HepG2 (cell line): ENCODE measurements around the gene HOMEZ. TPM values are rescaled to one million over a fixed set of nuclear protein-coding genes. Genes with fewer than 3 reads are reported as not detected.
A peak's percentile ranks its signal among the peaks of the same experiment; 100 is the strongest.

ENCODE experiments used
- AFF4 ChIP-seq: sonication (generic); formaldehyde crosslinking; IDR thresholded peaks from 2 replicates; pipeline ENCODE4 v1.4.0; 2020; ENCODE audit warnings: missing genetic modification reagents
- ARID2 ChIP-seq: sonication (generic); formaldehyde crosslinking; IDR thresholded peaks from 2 replicates; pipeline ENCODE4 v1.8.1; 2022; ENCODE audit warnings: mild to moderate bottlenecking, missing genetic modification reagents, borderline replicate concordance
- BRCA1 ChIP-seq: sonication (generic); formaldehyde crosslinking; IDR thresholded peaks from 2 replicates; pipeline ENCODE4 v1.4.0; 2020; ENCODE audit warnings: missing genetic modification reagents
- E2F2 ChIP-seq: sonication (generic); formaldehyde crosslinking; IDR thresholded peaks from 2 replicates; pipeline ENCODE4 v1.4.0; 2020; ENCODE audit warnings: missing genetic modification reagents, borderline replicate concordance
- ELF1 ChIP-seq: sonication (generic); formaldehyde crosslinking; IDR thresholded peaks from 2 replicates; pipeline ENCODE4 v1.4.0; 2020; ENCODE audit warnings: missing genetic modification reagents
- GFI1 ChIP-seq: sonication (generic); formaldehyde crosslinking; IDR thresholded peaks from 2 replicates; pipeline ENCODE4 v1.5.0; 2020; ENCODE audit warnings: missing genetic modification reagents, mild to moderate bottlenecking, borderline replicate concordance
- MXD4 ChIP-seq: IDR thresholded peaks from 2 replicates; pipeline ENCODE4 v1.6.1; 2016; ENCODE audit warnings: mild to moderate bottlenecking, missing biosample characterization, missing genetic modification reagents
- PHF20 ChIP-seq: sonication (generic); formaldehyde crosslinking; IDR thresholded peaks from 2 replicates; pipeline ENCODE4 v1.5.0; 2020; ENCODE audit warnings: mild to moderate bottlenecking, missing genetic modification reagents
- RFX1 ChIP-seq: fragments of 450-650 bp; IDR thresholded peaks from 2 replicates; pipeline ENCODE4 v1.6.1; 2017
- SCMH1 ChIP-seq: sonication (generic); formaldehyde crosslinking; IDR thresholded peaks from 2 replicates; pipeline ENCODE4 v1.9.0; 2021; ENCODE audit warnings: missing genetic modification reagents, mild to moderate bottlenecking, borderline replicate concordance
- ZNF251 ChIP-seq: sonication (generic); formaldehyde crosslinking; IDR thresholded peaks from 2 replicates; pipeline ENCODE4 v1.9.0; 2021; ENCODE audit warnings: mild to moderate bottlenecking, missing genetic modification reagents
- ZNF281 ChIP-seq: sonication (generic); formaldehyde crosslinking; IDR thresholded peaks from 2 replicates; pipeline ENCODE4 v1.4.0; 2020; ENCODE audit warnings: missing genetic modification reagents, borderline replicate concordance
- ZNF30 ChIP-seq: sonication (generic); formaldehyde crosslinking; IDR thresholded peaks from 2 replicates; pipeline ENCODE4 v1.5.0; 2020; ENCODE audit warnings: mild to moderate bottlenecking, missing genetic modification reagents
- ZNF33A ChIP-seq: sonication (generic); formaldehyde crosslinking; IDR thresholded peaks from 2 replicates; pipeline ENCODE4 v1.5.1; 2020; ENCODE audit warnings: missing genetic modification reagents, mild to moderate bottlenecking, moderate library complexity, borderline replicate concordance
- ZNF432 ChIP-seq: sonication (generic); formaldehyde crosslinking; IDR thresholded peaks from 2 replicates; pipeline ENCODE4 v1.5.0; 2020; ENCODE audit warnings: missing genetic modification reagents, mild to moderate bottlenecking, borderline replicate concordance
- ZNF530 ChIP-seq: sonication (generic); formaldehyde crosslinking; IDR thresholded peaks from 2 replicates; pipeline ENCODE4 v1.5.0; 2020; ENCODE audit warnings: low read depth, mild to moderate bottlenecking, missing genetic modification reagents
- ZNF556 ChIP-seq: sonication (generic); formaldehyde crosslinking; IDR thresholded peaks from 2 replicates; pipeline ENCODE4 v1.4.0; 2020; ENCODE audit warnings: mild to moderate bottlenecking, missing genetic modification reagents, borderline replicate concordance
- ZNF574 ChIP-seq: sonication (generic); formaldehyde crosslinking; IDR thresholded peaks from 2 replicates; pipeline ENCODE4 v1.4.0; 2020; ENCODE audit warnings: missing genetic modification reagents
- ZNF724P ChIP-seq: sonication (generic); formaldehyde crosslinking; IDR thresholded peaks from 2 replicates; pipeline ENCODE4 v1.8.0; 2022; ENCODE audit warnings: missing genetic modification reagents, borderline replicate concordance
- polyA plus RNA-seq, 8 experiments: library from polyadenylated mRNA; depleted of rRNA in 3 of 8; stranded (reverse) in 7 of 8; unstranded in 1 of 8; fragments of >200 nt; fragmentation: Illumina TruSeq in 4 of 8; extraction: Trizol in 4 of 8; gene quantifications; 2 replicates each; pipeline versions ENCODE4 v1.2.1 to v1.2.3, GENCODE V29; 2011 to 2016; ENCODE audit warnings: low read depth in 4 of 8, missing spikeins in 1 of 8, mixed read lengths in 1 of 8; ENCODE audit not compliant: insufficient read depth in 1 of 8
- total RNA-seq, 5 experiments: library from RNA; depleted of rRNA; stranded (reverse); fragments of >200 nt; fragmentation: Illumina TruSeq; extraction: Trizol; gene quantifications; 2 replicates each; pipeline ENCODE4 v1.2.3, GENCODE V29; 2016; ENCODE audit warnings: low read depth in 1 of 5

HOMEZ gene
- total and polyA plus RNA-seq, 2 of the 13 experiments (the other 11 are each of a cell fraction or from before 2014, with no cell fraction given): 14.5 to 31.8 TPM

- TF ChIP-seq PHF20 (no peak), AFF4 (no peak), ZNF724P (CRISPR knock-in tag) (no peak), ZNF251 (CRISPR knock-in tag) (0 out of 2 replicates have a peak, but pooled peaks have one; percentile 68), ZNF33A (no peak), RFX1 (no peak), ELF1 (CRISPR knock-in tag) (no peak), MXD4 (CRISPR knock-in tag) (no peak), ZNF574 (CRISPR knock-in tag) (peak; percentile 44; the same call in 1 of the 2 replicates), SCMH1 (no peak), ARID2 (CRISPR knock-in tag) (no peak), ZNF530 (CRISPR knock-in tag) (no peak), ZNF281 (CRISPR knock-in tag) (no peak), ZNF30 (no peak), GFI1 (CRISPR knock-in tag) (no peak), E2F2 (no peak), BRCA1 (CRISPR knock-in tag) (no peak), ZNF556 (peak; percentile 82; the same call in 1 of the 2 replicates), ZNF432 (no peak)
Measured at GRCh38 chr14:23237772-23238594, 47.9 kb downstream of the HOMEZ start, which contains the start of gene RNF212B (continued).
